ENCODE data around the gene CNPY2. TPM values are rescaled to one million over a fixed set of nuclear protein-coding genes. Genes with fewer than 3 reads are reported as not detected.
"Not testable (repeated sequence)": the region's sequence is repeated elsewhere in the genome, so short reads cannot be mapped to it uniquely, and the experiment has no call there.

The CNPY2 gene
- total and polyA plus RNA-seq, 2 of the 13 experiments (the other 11 are each of a cell fraction or from before 2014, with no cell fraction given), result 285 to 356 TPM

- DNase-seq (ENCODE audit: low spot score) (no peak), ATAC-seq (no peak), FAIRE-seq (no peak)
- Histone ChIP-seq H3K79me2 (ENCODE audit: insufficient read depth, low read length) (no peaks in the 10 kb centered on the region), H3K9me3 (ENCODE audit: low read length) (no peaks in the 10 kb centered on the region), H3K36me3 (replicated peaks in 1 of 2; ENCODE audit: control insufficient read depth in 1 of 2, insufficient read depth in 2 of 2, low read length in 2 of 2) (no peaks in the 10 kb centered on the region), H3K9ac (ENCODE audit: insufficient read depth, low read depth, low read length) (no peak overlapping the region), H2AFZ (ENCODE audit: low read length) (no peak overlapping the region), H4K20me1 (ENCODE audit: insufficient read depth, low read length) (no peaks in the 10 kb centered on the region), H3K27ac (ENCODE audit: extremely low read length, insufficient read depth, low read length) (no peak overlapping the region), H3K4me1 (ENCODE audit: insufficient read depth, low read length) (peaks cover 56% of the 10 kb centered on the region), H3K27me3 (ENCODE audit: control insufficient read depth in 1 of 2, insufficient read depth in 2 of 2, low read length in 2 of 2) (no peaks in the 10 kb centered on the region; a peak in 1 of 5 replicates), H3K4me3 (replicated peaks in 1 of 3; ENCODE audit: insufficient read depth in 1 of 3, low read depth in 2 of 3, low read length in 3 of 3) (no peak overlapping the region), H3K4me2 (ENCODE audit: low read depth, low read length) (no peak overlapping the region)
- TF ChIP-seq ZNF331 (CRISPR knock-in tag; IDR thresholded peaks at IDR 0.05) (no peak), ZNF329 (CRISPR knock-in tag; IDR thresholded peaks at IDR 0.05; ENCODE audit: low read depth) (no peak), DZIP1 (CRISPR knock-in tag; IDR thresholded peaks at IDR 0.05) (no peak), CREB3 (CRISPR knock-in tag; IDR thresholded peaks at IDR 0.05) (no peak), ARHGAP35 (CRISPR knock-in tag; IDR thresholded peaks at IDR 0.05; ENCODE audit: borderline replicate concordance) (no peak), HCFC1 (IDR thresholded peaks at IDR 0.05; ENCODE audit: low read depth, low read length) (no peak)
- CTCF ChIA-PET (ENCODE audit: low intra/inter-chr PET ratio, low total read pairs), result no interaction called here
- POLR2A ChIA-PET, result interaction anchor here (0.7 to 4.7 kb wide), 5 partner anchors 21 to 130 kb away, joined by 3 to 71 read pairs (median 9); partner anchors contain the start of genes CNPY2, STAT2 and TIMELESS
- WGBS (ENCODE audit: low lambda C conversion rate), result 85% methylated on average over 9 of the region's 9 CpGs
- intact Hi-C loops (cut with micrococcal nuclease; ENCODE audit: unreplicated experiment) (no loop called here), in situ Hi-C loops (cut with HindIII; ENCODE audit: extremely low pct_ligation_motif_present, low pct_unique_long_range_greater_than_20kb) (no loop called here)
- BruUV-seq (replicated peaks), result no TSS peak
These were observed 20.8 kb upstream of the CNPY2 start for GRCh38 chr12:56336361-56337167.

GRCh38 chr12:56335527-56335926 lies 19.7 kb upstream of the CNPY2 start:
- H4K20me1 ChIP-seq (ENCODE audit: insufficient read depth, low read length); H3K27me3 ChIP-seq (ENCODE audit: control insufficient read depth in 1 of 2, insufficient read depth in 2 of 2, low read length in 2 of 2); DNase-seq (ENCODE audit: low spot score); H3K79me2 ChIP-seq (ENCODE audit: insufficient read depth, low read length); in situ Hi-C loops (cut with HindIII; ENCODE audit: extremely low pct_ligation_motif_present, low pct_unique_long_range_greater_than_20kb); H3K9ac ChIP-seq (ENCODE audit: insufficient read depth, low read depth, low read length); H3K36me3 ChIP-seq (replicated peaks in 1 of 2; ENCODE audit: control insufficient read depth in 1 of 2, insufficient read depth in 2 of 2, low read length in 2 of 2); BruUV-seq (replicated peaks); H3K27ac ChIP-seq (ENCODE audit: extremely low read length, insufficient read depth, low read length); H3K4me2 ChIP-seq (ENCODE audit: low read depth, low read length); ATAC-seq; FAIRE-seq; H2AFZ ChIP-seq (ENCODE audit: low read length); H3K9me3 ChIP-seq (ENCODE audit: low read length); H3K4me3 ChIP-seq (replicated peaks in 1 of 3; ENCODE audit: insufficient read depth in 1 of 3, low read depth in 2 of 3, low read length in 3 of 3); intact Hi-C loops (cut with micrococcal nuclease; ENCODE audit: unreplicated experiment): not testable (repeated sequence)
- 97% methylated on average over 8 of the region's 8 CpGs for WGBS (ENCODE audit: low lambda C conversion rate)
- ChIA-PET CTCF (ENCODE audit: low intra/inter-chr PET ratio, low total read pairs) (interaction anchor here (2.0 kb wide), 1 partner anchor 128 kb away, joined by 5 read pairs; no protein-coding TSS in a partner anchor), POLR2A (interaction anchor here (1.0 to 4.7 kb wide), 3 partner anchors 20 to 114 kb away, joined by 5 to 81 read pairs (median 71); partner anchors contain the start of genes APOF, CNPY2, STAT2 and TIMELESS)
- H3K4me1 ChIP-seq (ENCODE audit: insufficient read depth, low read length), result peaks cover 54% of the 10 kb centered on the region

All from HepG2 (cell line).